ENCODE data around the gene GLI3. TPM values are rescaled to one million over a fixed set of nuclear protein-coding genes. Genes with fewer than 3 reads are reported as not detected.

The GLI3 gene
- total and polyA plus RNA-seq, 2 of the 4 experiments (the other 2 are of a cell fraction): 1.3 to 3.9 TPM

DNA sequence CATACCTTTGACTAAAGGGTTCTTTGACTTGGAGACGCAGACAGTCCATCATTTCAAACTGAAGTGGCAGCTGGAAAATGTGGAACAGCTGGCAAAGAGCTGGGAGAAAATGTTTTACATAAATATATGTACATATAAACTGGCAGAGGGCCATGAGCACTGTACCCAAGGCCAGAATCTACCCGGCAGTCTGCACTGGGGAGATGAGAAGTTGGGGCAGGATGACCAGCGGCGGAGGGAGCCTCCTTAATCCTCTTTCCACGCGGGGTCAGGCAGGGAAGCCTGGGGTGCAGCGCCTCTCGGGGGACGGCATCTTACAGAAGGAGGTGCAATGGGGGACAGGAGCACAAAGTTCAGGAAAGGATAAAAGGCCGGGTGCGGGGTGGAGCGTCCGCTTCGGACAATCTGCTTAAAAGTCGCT is 1.3 kb downstream of the GLI3 start:
- no peak for DNase-seq

More for the DNA sequence above, 1.3 kb downstream of the GLI3 start:
- Histone ChIP-seq H3K79me1 (ENCODE audit: low read depth in 1 of 2, low read length in 2 of 2) (peaks cover 10 to 27% of the 10 kb centered on the region in 2 experiments; a peak in 3 of 4 replicates), H3K23ac (ENCODE audit: low read depth, low read length) (peak overlapping the region; percentile 91), H3K4me1 (ENCODE audit: control insufficient read depth, insufficient read depth, low read length) (peaks cover 11% of the 10 kb centered on the region), H3K36me3 (ENCODE audit: control insufficient read depth, insufficient read depth, low read length) (peaks cover 1% of the 10 kb centered on the region; the same call in 1 of the 2 replicates), H2AK5ac (ENCODE audit: low read depth, low read length) (no peak overlapping the region), H3K4me2 (ENCODE audit: low read depth, low read length) (peak overlapping the region; percentile 86), H2BK5ac (ENCODE audit: low read depth, low read length, poor library complexity, severe bottlenecking) (no peak overlapping the region), H3K27ac (ENCODE audit: insufficient read depth, low read length) (peak overlapping the region; percentile 88), H2BK20ac (ENCODE audit: low read depth, low read length) (no peak overlapping the region), H3K27me3 (ENCODE audit: control insufficient read depth, insufficient read depth, low read length) (no peaks in the 10 kb centered on the region), H3K4ac (ENCODE audit: low read depth, low read length) (peak overlapping the region; percentile 56; the same call in 1 of the 2 replicates), H4K5ac (ENCODE audit: low read depth, low read length) (0 out of 2 replicates have a peak overlapping the region, but pooled peaks have one; percentile 18), H2AK9ac (replicated peaks; ENCODE audit: low read depth, low read length, poor library complexity) (peak overlapping the region; percentile 25), H2BK120ac (ENCODE audit: low read depth, low read length) (peak overlapping the region; percentile 41; the same call in 1 of the 2 replicates), H3K18ac (ENCODE audit: low read depth, low read length) (peak overlapping the region; percentile 56), H4K8ac (ENCODE audit: low read depth in 2 of 2, low read length in 2 of 2) (peak overlapping the region; percentile 54 to 81; a peak in 2 of 4 replicates), H4K91ac (ENCODE audit: insufficient read depth, low read depth, low read length) (peak overlapping the region; percentile 73), H3K14ac (replicated peaks; ENCODE audit: low read depth, low read length) (0 out of 2 replicates have a peak overlapping the region, but pooled peaks have one; percentile 80), H3K4me3 (ENCODE audit: insufficient read depth, low read depth, low read length) (peak overlapping the region; percentile 55), H3K56ac (ENCODE audit: extremely low read depth, insufficient read depth, low read length) (peak overlapping the region; percentile 43), H3K9me1 (ENCODE audit: insufficient read depth, low read length) (no peaks in the 10 kb centered on the region), H3K9me3 (ENCODE audit: control insufficient read depth, insufficient read depth, low read length) (no peaks in the 10 kb centered on the region), H2BK15ac (ENCODE audit: low read depth, low read length) (no peak overlapping the region), H3K9ac (ENCODE audit: low read depth, low read length) (peak overlapping the region; percentile 83), H4K20me1 (ENCODE audit: insufficient read depth, low read length) (peaks cover 13% of the 10 kb centered on the region), H2AFZ (replicated peaks; ENCODE audit: low read length, poor library complexity) (peak overlapping the region; percentile 97)
- no TSS peak for BruUV-seq (replicated peaks)
- ChIA-PET CTCF (no interaction called here), POLR2A (ENCODE audit: unreplicated experiment) (no interaction called here)
- intact Hi-C loops (cut with micrococcal nuclease) (loop anchor here (2.0 to 5.0 kb wide), 6 partner anchors 83 to 597 kb away; no protein-coding TSS in a partner anchor), in situ Hi-C loops (cut with MboI; ENCODE audit: low sequenced_read_pairs) (loop anchor here (25.0 kb wide), 1 partner anchor 248 kb away; no protein-coding TSS in a partner anchor), dilution Hi-C loops (cut with HindIII; ENCODE audit: low sequenced_read_pairs, unreplicated experiment) (no loop called here)
- TF ChIP-seq, protein P1, sequence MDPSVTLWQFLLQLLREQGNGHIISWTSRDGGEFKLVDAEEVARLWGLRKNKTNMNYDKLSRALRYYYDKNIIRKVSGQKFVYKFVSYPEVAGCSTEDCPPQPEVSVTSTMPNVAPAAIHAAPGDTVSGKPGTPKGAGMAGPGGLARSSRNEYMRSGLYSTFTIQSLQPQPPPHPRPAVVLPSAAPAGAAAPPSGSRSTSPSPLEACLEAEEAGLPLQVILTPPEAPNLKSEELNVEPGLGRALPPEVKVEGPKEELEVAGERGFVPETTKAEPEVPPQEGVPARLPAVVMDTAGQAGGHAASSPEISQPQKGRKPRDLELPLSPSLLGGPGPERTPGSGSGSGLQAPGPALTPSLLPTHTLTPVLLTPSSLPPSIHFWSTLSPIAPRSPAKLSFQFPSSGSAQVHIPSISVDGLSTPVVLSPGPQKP (IDR thresholded peaks at IDR 0.05; ENCODE audit: borderline replicate concordance, low read depth, low read length): no peak
- TF ChIP-seq, protein P2, sequence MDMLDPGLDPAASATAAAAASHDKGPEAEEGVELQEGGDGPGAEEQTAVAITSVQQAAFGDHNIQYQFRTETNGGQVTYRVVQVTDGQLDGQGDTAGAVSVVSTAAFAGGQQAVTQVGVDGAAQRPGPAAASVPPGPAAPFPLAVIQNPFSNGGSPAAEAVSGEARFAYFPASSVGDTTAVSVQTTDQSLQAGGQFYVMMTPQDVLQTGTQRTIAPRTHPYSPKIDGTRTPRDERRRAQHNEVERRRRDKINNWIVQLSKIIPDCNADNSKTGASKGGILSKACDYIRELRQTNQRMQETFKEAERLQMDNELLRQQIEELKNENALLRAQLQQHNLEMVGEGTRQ (IDR thresholded peaks at IDR 0.05; ENCODE audit: low read depth, low read length): no peak
- TF ChIP-seq NFE2L2 (IDR thresholded peaks at IDR 0.05; ENCODE audit: low read depth, low read length): no peak
- no peak for TF ChIP-seq RFX5 (IDR thresholded peaks at IDR 0.05; ENCODE audit: low read depth, low read length)
- no peak for TF ChIP-seq RAD21 (IDR thresholded peaks at IDR 0.05; ENCODE audit: low read length)
- no peak for TF ChIP-seq MXI1 (IDR thresholded peaks at IDR 0.05; ENCODE audit: borderline replicate concordance, low read depth, low read length)
- TF ChIP-seq CHD1 (IDR thresholded peaks at IDR 0.05; ENCODE audit: low read depth, low read length): no peak
- no peak for TF ChIP-seq BHLHE40 (IDR thresholded peaks at IDR 0.05; ENCODE audit: low read depth, low read length)
- TF ChIP-seq POLR2A (IDR thresholded peaks at IDR 0.05; ENCODE audit: low read depth, low read length): no peak
- TF ChIP-seq FOS (IDR thresholded peaks at IDR 0.05; ENCODE audit: low read depth, low read length): no peak
- no peak for TF ChIP-seq RCOR1 (IDR thresholded peaks at IDR 0.05; ENCODE audit: insufficient replicate concordance, low read length)
- TF ChIP-seq MAFK (IDR thresholded peaks at IDR 0.05; ENCODE audit: low read depth, low read length): no peak
- TF ChIP-seq MAZ (IDR thresholded peaks at IDR 0.05; ENCODE audit: borderline replicate concordance, low read depth, low read length): no peak
- TF ChIP-seq SMC3 (IDR thresholded peaks at IDR 0.05; ENCODE audit: low read depth, low read length): no peak
- WGBS, 2 experiments (ENCODE audit: extremely low coverage in 2 of 2, insufficient read length in 1 of 2): 13% methylated on average over 3 of the region's 15 CpGs; no CpG with 5 or more reads in 1 of the 2 experiments
- ATAC-seq (ENCODE audit: low read depth): no peak

All from IMR-90 (cell line).